ENCODE results near the gene FAM193A.

GRCh38 chr4:2662598-2662997 is 126.2 kb downstream of the FAM193A start:
- TF ChIP-seq, protein P1, sequence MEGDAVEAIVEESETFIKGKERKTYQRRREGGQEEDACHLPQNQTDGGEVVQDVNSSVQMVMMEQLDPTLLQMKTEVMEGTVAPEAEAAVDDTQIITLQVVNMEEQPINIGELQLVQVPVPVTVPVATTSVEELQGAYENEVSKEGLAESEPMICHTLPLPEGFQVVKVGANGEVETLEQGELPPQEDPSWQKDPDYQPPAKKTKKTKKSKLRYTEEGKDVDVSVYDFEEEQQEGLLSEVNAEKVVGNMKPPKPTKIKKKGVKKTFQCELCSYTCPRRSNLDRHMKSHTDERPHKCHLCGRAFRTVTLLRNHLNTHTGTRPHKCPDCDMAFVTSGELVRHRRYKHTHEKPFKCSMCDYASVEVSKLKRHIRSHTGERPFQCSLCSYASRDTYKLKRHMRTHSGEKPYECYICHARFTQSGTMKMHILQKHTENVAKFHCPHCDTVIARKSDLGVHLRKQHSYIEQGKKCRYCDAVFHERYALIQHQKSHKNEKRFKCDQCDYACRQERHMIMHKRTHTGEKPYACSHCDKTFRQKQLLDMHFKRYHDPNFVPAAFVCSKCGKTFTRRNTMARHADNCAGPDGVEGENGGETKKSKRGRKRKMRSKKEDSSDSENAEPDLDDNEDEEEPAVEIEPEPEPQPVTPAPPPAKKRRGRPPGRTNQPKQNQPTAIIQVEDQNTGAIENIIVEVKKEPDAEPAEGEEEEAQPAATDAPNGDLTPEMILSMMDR (conservative IDR thresholded peaks at IDR 0.05; ENCODE audit: low read depth in 2 of 2): no peak
- TF ChIP-seq EZH2 (IDR thresholded peaks at IDR 0.05; ENCODE audit: low read depth, unreplicated experiment): no peak
- TF ChIP-seq CREB1 (CRISPR knock-in tag; IDR thresholded peaks at IDR 0.05; ENCODE audit: low read depth): no peak
- TF ChIP-seq EZH2phosphoT487 (IDR thresholded peaks at IDR 0.05; ENCODE audit: unreplicated experiment): no peak
- no peak for TF ChIP-seq POLR2AphosphoS5 (IDR thresholded peaks at IDR 0.05; ENCODE audit: low read depth)
- TF ChIP-seq STAT1 (IDR thresholded peaks at IDR 0.05; ENCODE audit: unreplicated experiment): no peak
- no peak for TF ChIP-seq REST (IDR thresholded peaks at IDR 0.05; ENCODE audit: unreplicated experiment)
